ENCODE results near the gene MORN3.
"Not testable (repeated sequence)": the region's sequence is repeated elsewhere in the genome, so short reads cannot be mapped to it uniquely, and the experiment has no call there.

MORN3 gene

DNA sequence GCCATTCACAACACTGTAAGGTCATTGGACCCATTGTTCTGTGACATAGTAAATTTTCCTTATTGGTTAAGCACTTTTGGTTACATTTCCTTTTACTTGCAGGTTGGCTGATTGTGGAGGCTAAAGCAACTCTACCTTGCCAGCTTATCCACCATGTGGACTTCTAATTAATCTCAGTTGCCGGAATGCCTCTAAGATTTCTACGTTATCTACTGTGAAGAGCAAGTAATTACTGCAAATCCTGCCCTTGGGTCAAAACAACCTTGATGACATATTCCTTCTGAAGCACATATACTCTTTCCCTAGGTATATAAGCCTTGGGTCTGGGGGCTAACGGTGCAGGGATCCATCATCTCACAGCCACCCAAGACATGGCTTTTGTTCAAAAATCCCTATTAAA lies 19.5 kb upstream of the MORN3 start:
- DNase-seq: no peak

DNA sequence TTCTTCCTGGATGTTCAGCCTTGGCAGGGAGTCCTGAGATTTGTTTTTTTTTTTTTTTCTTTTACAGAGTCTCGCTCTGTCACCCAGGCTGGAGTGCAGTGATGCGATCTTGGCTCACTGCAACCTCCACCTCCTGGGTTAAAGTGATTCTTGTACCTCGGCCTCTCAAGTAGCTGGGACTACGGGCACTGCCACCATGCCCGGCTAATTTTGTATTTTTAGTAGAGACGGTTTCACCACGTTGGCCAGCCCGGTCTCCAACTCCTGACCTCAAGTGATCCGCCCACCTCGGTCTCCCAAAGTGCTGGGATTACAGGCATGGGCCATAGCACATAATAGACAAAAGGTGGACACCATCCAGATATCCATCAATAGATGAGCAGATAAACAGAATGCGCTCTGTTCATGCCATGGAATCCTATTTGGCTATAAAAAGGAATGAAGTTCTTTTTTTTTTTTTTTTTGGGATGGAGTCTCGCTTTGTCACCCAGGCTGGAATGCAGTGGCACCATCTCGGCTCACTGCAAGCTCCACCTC lies 10.3 kb upstream of the MORN3 start:
- DNase-seq: not testable (repeated sequence)

DNA sequence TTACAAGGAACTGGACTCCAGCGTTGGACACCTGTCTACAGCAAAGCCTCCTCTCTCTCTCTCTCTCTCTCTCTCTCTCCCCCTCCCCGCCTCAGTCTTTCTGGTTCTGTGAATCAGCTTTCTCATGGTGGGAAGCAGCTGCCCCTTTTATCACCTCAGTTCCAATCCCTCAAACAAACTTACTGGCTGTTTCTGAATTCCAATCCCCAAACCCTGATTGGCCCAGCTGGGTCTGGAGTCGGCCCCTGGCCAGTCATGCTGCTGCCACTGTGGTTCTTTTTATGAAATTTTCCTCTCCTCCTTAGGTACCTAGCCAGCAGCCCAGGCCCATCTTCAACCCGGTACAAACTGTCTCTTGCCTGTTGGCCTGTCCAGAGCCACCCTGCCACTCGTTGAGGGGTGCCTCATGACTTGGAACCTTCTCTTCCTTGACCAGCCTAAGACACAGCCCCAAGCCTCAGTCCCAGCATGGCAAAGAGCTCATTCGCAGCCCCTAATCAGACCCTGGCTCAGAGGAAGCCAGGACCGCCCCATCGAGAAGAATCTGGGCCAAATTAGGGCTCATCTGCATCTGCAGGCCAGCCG lies 9.4 kb upstream of the MORN3 start:
- DNase-seq: no peak

DNA sequence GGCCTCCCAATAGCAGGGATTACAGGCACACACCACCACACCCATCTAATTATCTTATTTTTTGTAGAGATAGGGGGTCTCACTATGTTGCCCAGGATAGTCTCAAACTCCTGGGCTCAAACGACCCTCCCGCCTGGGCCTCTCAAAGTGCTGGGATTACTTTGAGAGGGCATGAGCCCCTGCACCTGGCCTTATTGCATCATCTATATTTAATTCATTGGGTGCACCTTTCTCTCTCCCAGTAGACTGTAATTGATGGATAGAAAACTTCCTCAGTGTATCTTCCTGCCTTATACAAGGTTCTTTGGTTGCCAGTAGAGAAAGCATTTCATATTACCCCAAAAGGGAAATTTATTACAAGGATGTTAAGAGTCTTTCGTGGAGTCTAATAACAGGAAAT lies 8.9 kb upstream of the MORN3 start:
- no peak for DNase-seq

DNA sequence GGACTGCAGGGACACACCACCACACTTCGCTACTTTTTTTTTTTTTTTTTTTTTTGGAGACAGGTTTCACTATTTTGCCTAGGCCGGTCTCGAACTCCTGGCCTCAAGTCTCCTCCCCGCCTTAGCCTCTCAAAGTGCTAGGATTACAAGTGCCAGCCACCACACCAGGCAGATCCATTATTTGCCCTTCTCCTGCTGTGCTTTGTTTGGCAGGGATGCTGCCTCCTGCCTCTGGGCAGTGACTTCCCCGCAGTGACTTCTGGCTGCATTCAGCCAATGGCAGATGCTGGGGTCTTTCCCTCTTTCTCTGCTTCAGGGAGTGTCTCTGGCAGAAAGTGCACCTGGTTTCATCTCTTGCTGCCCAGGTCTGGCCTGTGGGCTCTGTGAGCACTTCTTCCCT lies 6.7 kb upstream of the MORN3 start:
- DNase-seq: no peak

DNA sequence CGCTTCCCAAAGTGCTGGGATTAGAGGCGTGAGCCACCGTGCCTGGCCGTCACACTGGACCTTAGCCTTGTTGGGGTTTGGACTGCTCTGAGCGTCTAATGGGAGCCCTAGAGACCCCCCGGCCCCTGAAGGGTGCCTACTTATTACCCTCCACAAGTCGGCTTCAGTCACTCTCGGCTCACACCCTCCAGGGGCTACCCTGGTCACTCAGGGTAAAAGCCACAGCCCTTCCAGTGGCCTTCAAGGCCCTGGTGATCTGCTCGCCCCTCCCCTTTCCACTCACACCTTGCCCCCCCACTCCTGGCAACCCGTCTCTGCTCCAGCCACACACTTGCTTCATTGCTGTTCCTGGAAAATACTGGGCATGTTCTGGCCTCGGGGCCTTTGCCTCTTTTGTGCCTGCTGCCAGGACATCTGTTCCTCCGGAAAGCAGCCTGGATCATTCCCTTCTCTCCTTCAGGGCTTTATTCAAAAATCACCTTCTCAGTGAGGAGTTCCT lies 3.6 kb upstream of the MORN3 start:
- no peak for DNase-seq

DNA sequence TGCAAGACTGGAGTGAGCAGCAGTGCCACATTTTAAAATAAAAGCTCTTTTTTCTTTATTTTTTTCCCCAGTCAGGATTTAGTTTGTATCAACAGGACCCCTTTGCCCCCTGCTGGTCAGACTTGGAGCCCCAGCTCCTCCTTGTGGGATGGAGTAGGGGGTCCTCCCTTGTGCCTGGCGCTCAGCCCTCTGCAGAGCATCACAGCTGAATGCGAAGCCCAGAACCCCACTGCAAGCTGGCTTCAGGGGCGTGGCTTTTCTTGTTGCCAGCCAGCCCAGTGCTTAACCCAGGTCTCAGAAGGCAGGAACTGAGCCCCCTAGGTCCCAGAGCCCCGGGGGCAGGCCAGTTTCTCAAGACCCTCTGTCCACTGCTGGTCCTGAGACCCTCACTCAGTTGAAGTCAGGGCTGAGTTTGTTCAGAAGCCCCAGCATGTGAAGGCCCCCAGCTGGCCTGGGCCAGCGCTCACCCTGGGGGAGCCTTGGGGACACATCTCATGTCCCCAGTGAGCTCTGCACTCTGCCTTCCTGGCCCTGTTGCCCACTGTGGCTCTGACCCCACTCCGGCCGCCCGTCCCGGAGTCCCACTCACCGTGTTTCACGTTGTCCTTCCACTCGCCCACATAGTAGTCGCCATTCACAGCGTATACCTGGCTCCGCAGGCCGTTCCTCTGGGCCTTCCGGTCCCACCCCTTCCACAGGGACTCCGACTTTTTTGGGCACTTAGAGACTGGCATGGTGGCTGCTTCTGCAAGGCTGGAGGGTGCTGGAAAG lies 519 bp downstream of the MORN3 start:
- no peak for DNase-seq

DNA sequence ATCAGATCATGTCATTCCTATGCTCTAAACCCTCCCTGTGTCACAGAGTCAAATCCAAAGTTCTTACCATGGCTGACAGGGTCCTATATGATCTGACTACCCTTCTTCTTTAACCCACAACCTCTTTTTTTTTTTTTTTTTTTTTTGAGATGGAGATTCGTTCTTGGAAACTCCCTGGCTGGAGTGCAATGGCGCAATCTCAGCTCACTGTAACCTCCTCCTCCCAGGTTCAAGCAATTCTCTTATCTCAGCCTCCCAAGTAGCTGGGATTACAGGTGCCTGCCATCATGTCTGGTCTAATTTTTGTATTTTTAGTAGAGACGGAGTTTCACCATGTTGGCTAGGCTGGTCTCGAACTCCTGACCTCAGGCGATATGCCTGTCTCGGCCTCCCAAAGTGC lies 2.6 kb downstream of the MORN3 start:
- not testable (repeated sequence) for DNase-seq

DNA sequence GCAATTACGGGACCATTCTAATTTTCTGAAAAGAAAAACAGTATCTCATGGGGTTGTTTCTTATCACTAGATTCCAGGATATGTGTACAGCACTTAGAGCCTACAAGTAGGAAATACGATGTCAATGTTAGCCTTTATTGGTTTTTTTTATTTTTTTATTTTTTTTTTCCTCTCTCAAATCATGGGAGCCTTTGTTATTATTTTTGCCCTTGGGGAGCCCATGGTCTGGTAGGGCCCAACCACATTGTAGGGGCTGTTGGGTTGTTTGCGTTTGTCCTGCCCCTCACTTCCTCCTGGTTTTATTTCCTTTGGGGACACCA lies 5.9 kb downstream of the MORN3 start:
- DNase-seq: no peak

DNA sequence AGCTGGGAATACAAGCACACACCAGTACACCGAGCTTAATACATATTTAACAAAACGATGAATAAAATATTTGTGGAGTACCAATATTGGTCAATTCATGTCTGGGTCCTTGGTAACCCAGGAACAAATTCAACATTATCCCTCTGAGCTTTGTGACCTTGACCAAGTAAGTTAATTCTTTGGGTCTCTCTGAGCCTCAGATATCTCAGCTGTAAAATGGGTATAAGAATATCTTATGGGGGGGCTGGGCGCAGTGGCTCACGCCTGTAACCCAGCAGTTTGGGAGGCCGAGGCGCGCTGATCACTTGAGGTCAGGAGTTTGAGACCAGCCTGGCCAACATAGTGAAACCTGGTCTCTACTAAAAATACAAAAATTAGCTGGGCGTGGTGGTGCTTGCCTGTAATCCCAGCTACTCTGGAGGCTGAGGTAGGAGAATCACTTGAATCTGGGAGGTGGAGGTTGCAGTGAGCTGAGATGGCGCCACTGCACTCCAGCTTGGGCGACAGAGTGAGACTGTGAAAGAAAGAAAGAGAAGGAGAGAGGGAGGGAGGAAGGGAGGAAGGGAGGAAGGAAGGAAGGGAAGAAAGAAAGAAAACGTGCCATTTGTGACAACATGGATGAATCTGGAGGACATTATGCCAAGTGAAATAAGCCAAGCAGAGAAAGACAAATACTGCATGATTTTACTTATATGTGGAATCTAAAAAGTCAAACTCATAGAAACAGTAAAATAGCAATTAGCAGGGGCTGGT lies 7.9 kb downstream of the MORN3 start:
- not testable (repeated sequence) for DNase-seq

DNA sequence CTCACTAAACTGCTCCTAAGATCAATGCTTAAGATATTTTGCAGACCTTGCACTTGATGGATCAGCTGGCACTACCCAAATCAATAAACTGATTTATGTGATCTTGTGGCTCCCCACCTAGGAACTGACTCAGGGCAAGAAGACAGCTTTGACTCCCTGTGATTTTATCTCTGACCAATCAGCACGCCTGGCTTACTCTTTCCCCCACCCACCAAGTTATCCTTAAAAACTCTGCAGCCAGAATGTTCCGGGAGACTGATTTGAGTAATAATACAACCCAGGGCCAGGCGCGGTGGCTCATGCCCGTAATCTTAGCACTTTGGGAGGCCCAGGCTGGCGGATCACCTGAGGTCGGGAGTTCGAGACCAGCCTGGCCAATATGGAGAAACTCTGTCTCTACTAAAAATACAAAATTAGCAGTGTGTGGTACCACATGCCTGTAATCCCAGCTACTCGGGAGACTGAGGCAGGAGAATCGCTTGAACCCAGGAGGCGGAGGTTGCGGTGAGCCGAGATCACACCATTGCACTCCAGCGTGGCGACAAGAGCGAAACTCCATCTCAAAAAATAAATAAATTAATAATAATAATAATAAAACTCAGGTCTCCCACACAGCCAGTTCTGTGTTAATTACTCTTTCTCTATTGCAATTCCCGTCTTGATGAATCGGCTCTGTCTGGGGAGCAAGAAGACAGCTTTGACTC lies 12.0 kb downstream of the MORN3 start:
- no peak for DNase-seq

DNA sequence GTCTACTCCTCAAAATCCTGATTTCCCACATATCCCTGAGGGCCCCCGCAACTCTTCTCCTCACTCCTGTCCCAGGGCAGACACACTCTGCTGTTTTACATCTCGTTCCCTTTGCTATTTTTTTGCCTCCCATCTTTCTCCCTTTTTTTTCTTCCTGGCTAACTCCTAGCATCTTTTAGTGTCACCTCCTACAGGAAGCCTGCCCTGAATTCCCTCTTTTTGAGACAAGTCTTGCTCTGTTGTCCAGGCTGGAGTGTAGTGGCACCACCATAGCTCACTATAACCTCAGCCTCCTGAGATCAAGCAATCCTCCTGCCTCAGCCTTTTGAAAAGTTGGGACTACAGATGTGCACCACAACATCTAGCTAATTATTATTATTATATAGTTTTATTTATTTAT lies 13.3 kb downstream of the MORN3 start:
- no peak for DNase-seq

DNA sequence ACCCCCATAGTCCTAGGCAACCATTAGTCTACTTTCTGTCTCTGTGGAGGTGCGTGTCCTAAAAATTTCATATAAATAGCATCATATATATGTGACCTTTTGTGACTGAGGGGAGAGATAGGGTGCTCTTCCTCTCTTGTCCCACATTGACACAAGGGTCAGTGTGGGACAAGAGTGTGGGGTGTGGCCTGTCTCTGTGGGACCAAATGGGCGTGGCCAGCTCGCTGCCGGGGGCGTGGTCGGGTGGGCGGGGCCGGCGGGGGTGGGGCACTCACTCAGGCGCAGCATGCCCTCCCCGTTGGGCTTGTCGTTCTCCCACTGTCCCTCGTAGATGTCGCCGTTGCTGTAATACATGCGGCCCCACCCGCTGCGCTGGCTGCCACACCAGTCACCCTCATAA lies 15.5 kb downstream of the MORN3 start:
- DNase-seq: no peak

DNA sequence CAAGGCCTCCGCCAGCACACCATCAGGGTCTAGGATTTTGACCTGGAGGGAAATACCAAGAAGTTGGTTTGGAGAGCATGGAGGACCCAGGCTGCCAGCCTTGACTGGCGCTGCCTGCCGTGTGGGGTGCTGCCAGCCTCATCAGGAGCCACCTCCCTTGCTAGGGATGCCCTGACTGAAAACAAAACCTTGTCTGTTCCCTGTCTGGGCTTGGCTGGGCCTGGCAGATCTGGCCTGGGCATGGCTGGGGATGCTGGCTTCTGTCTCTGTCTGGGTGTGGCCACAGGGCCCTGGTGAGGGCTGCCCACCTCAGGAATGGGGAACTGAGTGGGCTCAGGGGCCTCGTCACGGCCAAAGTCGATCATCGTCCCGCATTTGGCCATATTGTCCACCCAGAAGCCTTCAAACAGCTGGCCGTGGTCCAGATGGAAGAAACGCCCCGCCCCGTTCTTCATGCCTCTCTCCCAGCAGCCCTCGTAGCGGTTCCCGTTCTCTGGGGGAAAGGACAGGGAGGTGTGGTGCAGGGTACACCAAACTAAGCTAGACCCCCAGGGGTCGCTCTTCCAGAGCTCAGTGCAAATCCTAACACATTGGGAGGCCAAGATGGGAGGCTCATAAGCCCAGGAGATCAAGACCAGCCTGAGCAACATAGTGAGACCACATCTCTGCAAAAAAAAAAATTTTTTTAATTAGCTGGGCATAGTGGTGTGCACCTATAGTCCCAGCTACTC lies 16.5 kb downstream of the MORN3 start:
- DNase-seq: no peak

DNA sequence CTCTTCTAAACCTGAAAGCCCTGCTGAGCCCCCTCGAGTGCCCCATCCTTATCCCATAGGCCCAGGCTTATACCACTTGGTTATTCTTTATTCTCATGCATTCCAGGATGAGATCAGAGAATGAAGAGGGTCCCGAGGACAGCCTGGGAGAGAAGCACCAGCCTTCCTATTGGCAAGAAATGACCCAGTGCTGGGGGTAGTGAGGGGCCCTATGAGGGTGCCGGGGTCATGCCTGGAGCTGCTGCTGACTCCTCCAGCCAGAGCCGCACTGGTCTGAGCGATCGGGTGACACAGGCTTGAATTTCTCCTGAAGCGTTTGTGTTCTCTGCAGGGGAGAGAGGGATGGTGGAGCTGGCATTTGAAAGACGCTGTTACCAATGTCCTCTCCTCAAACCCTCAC lies 18.1 kb downstream of the MORN3 start:
- no peak for DNase-seq

DNA sequence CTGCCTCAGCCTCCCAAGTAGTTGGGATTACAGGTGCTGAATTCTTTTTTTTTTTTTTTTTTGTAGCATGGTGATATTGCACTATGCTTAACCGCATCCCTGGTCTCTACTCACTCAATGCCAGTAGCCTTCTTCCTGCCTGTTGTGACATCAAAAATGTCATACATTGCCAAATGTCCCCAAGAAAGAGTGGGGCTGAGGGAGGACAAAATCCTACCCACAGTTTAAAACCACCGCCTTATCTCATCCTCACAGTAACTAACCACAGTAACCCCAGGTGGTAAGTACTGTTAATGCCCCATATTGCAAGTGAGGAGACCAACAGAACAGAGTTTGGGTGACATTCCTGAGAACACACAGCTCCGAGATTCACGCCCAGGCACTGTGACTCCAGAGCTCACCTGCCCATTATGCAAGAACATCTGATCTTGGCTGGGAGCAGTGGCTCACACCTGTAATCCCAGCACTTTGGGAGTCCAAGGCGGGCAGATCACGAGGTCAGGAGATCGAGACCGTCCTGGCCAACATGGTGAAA lies 19.6 kb downstream of the MORN3 start:
- no peak for DNase-seq

DNA sequence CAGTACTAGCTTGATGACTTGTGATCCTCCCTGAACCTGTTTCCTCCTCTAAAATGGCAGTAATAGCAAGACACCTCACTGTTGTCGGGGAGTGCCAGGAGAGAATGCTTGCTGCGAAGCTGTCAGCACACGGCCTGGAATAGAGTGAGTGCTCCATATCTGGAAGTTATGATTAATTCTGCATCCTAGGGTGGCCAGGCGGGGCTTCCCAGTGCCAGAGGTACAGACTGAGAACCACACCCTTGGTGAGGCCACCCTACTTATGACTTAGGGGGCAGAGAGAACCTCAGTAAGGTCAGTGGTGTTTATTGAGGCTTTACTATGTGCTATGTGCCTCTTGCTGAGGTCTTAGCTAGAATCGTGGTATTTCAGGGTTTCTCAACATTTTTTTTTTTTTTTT lies 20.1 kb downstream of the MORN3 start:
- no peak for DNase-seq

DNA sequence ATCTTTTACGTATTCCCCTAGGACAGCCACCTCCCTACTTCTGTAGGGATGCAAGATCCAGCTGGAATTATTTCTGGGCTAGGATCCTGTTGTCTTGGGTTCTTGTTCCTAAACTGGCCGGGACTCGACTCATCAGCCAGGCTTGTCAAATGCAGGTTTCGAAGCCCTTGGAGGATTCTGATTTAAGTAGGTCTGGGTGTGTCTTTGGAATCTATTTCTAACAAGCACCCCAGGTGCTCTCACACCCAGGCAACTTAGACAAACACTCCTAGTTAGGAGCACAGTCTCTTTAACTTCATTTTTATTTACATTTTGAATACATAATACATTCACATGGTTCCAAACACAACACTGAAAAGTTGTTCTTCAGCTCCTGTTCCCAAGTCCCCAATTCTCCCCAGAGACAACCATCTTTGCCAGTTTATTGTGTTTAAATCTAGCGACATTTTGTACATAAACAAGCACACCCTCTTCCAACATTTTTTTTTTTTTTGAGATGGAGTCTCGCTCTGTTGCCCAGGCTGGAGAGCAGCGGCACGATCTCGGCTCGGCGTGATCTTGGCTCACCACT lies 20.9 kb downstream of the MORN3 start:
- DNase-seq: no peak

DNA sequence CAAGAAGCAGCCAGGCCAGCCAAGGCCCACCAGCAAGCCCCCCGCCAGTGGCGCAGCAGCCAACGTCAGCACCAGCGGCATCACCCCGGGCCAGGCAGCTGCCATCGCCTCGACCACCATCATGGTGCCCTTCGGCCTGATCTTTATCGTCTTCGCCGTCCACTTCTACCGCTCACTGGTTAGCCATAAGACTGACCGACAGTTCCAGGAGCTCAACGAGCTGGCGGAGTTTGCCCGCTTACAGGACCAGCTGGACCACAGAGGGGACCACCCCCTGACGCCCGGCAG lies 28.2 kb downstream of the MORN3 start:
- no peak for DNase-seq

DNA sequence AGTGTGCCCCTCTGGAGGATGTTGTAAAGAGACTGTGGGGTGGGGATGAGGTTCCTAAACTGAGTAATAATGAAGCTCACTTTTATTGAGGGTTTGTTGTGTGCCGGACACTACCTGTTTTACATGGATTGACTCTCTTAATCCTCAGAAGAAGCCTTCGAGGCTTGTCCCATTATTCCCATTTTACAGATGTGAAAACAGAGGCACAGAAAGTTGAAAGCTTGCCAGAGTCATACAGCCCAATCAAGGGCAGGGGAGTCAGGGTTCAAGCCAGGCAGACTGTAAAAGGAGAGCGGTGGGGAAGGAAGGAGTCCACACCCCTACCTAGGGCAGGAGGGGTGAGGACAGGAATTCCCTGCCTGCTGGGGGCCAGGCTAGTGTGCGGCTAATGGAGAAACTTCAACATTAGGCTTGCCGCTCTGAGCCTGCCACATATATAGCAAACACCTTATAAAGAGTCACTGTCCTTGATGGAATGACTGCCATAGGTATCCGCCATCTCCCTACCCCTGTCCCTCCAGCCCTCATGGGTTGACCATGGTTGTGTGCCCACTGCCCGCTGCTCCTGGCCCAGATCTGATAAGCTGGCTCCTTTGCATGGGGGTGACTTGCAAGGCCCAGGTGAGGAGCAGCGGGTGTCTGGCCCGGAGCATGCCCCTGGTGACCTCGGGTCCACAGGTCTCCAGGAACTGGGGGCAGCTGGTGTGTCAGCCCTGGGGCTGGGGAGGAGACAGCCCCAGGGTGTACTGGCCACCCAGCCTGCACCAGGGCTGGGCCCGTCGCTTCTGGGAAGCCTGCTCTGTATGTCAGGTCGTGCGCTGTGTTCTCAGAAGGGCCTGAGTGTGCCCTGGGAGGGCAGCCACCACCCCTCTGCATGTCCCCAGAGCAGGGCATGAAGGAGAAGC lies 30.9 kb downstream of the MORN3 start:
- no peak for DNase-seq

Data from NCI-H2081 treated with DMSO at 0.1 percent for 48 hours (cell line).